T follicular helper cell (primary cell): ENCODE measurements around the gene CAMTA1.

Source experiments
- DNase-seq: peaks from one replicate; pipeline ENCODE4 v3.0.0-alpha.2; 2020; ENCODE audit warnings: low read depth

Gene CAMTA1

GRCh38 chr1:6958407-6959030, 173.3 kb downstream of the CAMTA1 start:
- no peak for DNase-seq

GRCh38 chr1:6959491-6959890, 174.2 kb downstream of the CAMTA1 start:
- DNase-seq = no peak

GRCh38 chr1:6960291-6960811, 175.1 kb downstream of the CAMTA1 start:
- DNase-seq = no peak

GRCh38 chr1:6960860-6961259, 175.6 kb downstream of the CAMTA1 start:
- no peak for DNase-seq

GRCh38 chr1:6961289-6961688, 176.0 kb downstream of the CAMTA1 start:
- no peak for DNase-seq

- DNase-seq = no peak
Measured at GRCh38 chr1:6961905-6962477, 176.7 kb downstream of the CAMTA1 start.

- DNase-seq = peak; percentile 11
Measured at GRCh38 chr1:6962478-6962995, 177.3 kb downstream of the CAMTA1 start.

GRCh38 chr1:6962996-6963911, 178.0 kb downstream of the CAMTA1 start:
- DNase-seq = no peak

- no peak for DNase-seq
Measured at GRCh38 chr1:6963912-6964307, 178.7 kb downstream of the CAMTA1 start.

GRCh38 chr1:6965083-6965934, 180.1 kb downstream of the CAMTA1 start:
- no peak for DNase-seq

GRCh38 chr1:6965935-6966241, 180.6 kb downstream of the CAMTA1 start:
- no peak for DNase-seq

GRCh38 chr1:6966326-6966725, 181.1 kb downstream of the CAMTA1 start:
- no peak for DNase-seq

GRCh38 chr1:6967431-6968111, 182.3 kb downstream of the CAMTA1 start:
- DNase-seq = no peak

GRCh38 chr1:6969106-6969505, 183.9 kb downstream of the CAMTA1 start:
- no peak for DNase-seq

GRCh38 chr1:6969762-6970161, 184.5 kb downstream of the CAMTA1 start:
- no peak for DNase-seq

GRCh38 chr1:6970221-6970620, 185.0 kb downstream of the CAMTA1 start:
- no peak for DNase-seq

- no peak for DNase-seq
Measured at GRCh38 chr1:6971048-6971447, 185.8 kb downstream of the CAMTA1 start.

GRCh38 chr1:6971699-6972098, 186.4 kb downstream of the CAMTA1 start:
- DNase-seq = no peak

GRCh38 chr1:6972399-6972798, 187.1 kb downstream of the CAMTA1 start:
- no peak for DNase-seq

GRCh38 chr1:6975331-6976043, 190.2 kb downstream of the CAMTA1 start:
- no peak for DNase-seq

- DNase-seq = no peak
Measured at GRCh38 chr1:6976044-6976375, 190.8 kb downstream of the CAMTA1 start.
